ENCODE results near the gene ADAR. TPM values are rescaled to one million over a fixed set of nuclear protein-coding genes. Genes with fewer than 3 reads are reported as not detected.

ADAR gene
- total RNA-seq, 1 donor from 2014 or later = 48.1 TPM

GRCh38 chr1:154619181-154619948 is 11.4 kb upstream of the ADAR start:
- intact Hi-C loops (cut with DNase I) = no loop called here
- ATAC-seq (ENCODE audit: poor library complexity) (no peak), DNase-seq (no peak)

GRCh38 chr1:154616659-154617345 is 8.8 kb upstream of the ADAR start:
- intact Hi-C loops (cut with DNase I) = no loop called here
- ATAC-seq (ENCODE audit: poor library complexity) (peak; percentile 68), DNase-seq (no peak)

- intact Hi-C loops (cut with DNase I) = no loop called here
Measured at GRCh38 chr1:154615411-154615810, 7.4 kb upstream of the ADAR start.

GRCh38 chr1:154614901-154615300 is 6.9 kb upstream of the ADAR start:
- DNase-seq = no peak
- intact Hi-C loops (cut with DNase I) = no loop called here
- no peak for ATAC-seq (ENCODE audit: poor library complexity)

More at GRCh38 chr1:154615411-154615810, 7.4 kb upstream of the ADAR start:
- DNase-seq (no peak), ATAC-seq (ENCODE audit: poor library complexity) (no peak)

GRCh38 chr1:154614247-154614646 is 6.3 kb upstream of the ADAR start:
- DNase-seq (no peak), ATAC-seq (ENCODE audit: poor library complexity) (no peak)
- intact Hi-C loops (cut with DNase I) = no loop called here

- ATAC-seq (ENCODE audit: poor library complexity) (no peak), DNase-seq (no peak)
- intact Hi-C loops (cut with DNase I) = no loop called here
Measured at GRCh38 chr1:154611150-154611862, 3.3 kb upstream of the ADAR start.

- intact Hi-C loops (cut with DNase I) = no loop called here
- ATAC-seq (ENCODE audit: poor library complexity) = no peak
- DNase-seq = no peak
Measured at GRCh38 chr1:154609398-154610380, 1.7 kb upstream of the ADAR start.

GRCh38 chr1:154608397-154609270 is 648 bp upstream of the ADAR start:
- DNase-seq (peak; percentile 58), ATAC-seq (ENCODE audit: poor library complexity) (peak; percentile 67)
- intact Hi-C loops (cut with DNase I) = no loop called here

- no peak for DNase-seq
- intact Hi-C loops (cut with DNase I) = no loop called here
- no peak for ATAC-seq (ENCODE audit: poor library complexity)
Measured at GRCh38 chr1:154607106-154607608, 829 bp downstream of the ADAR start.

- intact Hi-C loops (cut with DNase I) = no loop called here
- DNase-seq (no peak), ATAC-seq (ENCODE audit: poor library complexity) (no peak)
Measured at GRCh38 chr1:154605534-154605933, 2.5 kb downstream of the ADAR start.

GRCh38 chr1:154603317-154603716 is 4.7 kb downstream of the ADAR start:
- ATAC-seq (ENCODE audit: poor library complexity) (no peak), DNase-seq (no peak)
- intact Hi-C loops (cut with DNase I) = no loop called here

GRCh38 chr1:154599658-154600057 is 8.3 kb downstream of the ADAR start:
- intact Hi-C loops (cut with DNase I) = no loop called here
- DNase-seq (no peak), ATAC-seq (ENCODE audit: poor library complexity) (peak; percentile 75)

GRCh38 chr1:154598871-154599635 is 8.9 kb downstream of the ADAR start:
- DNase-seq (no peak), ATAC-seq (ENCODE audit: poor library complexity) (no peak)
- intact Hi-C loops (cut with DNase I) = no loop called here

GRCh38 chr1:154595621-154596020 is 12.4 kb downstream of the ADAR start:
- no peak for DNase-seq
- intact Hi-C loops (cut with DNase I) = no loop called here
- ATAC-seq (ENCODE audit: poor library complexity) = no peak

- no peak for ATAC-seq (ENCODE audit: poor library complexity)
- intact Hi-C loops (cut with DNase I) = no loop called here
Measured at GRCh38 chr1:154594811-154595210, 13.2 kb downstream of the ADAR start.

GRCh38 chr1:154593390-154593789 is 14.6 kb downstream of the ADAR start:
- ATAC-seq (ENCODE audit: poor library complexity) = no peak
- no peak for DNase-seq
- intact Hi-C loops (cut with DNase I) = no loop called here

More at GRCh38 chr1:154594811-154595210, 13.2 kb downstream of the ADAR start:
- DNase-seq = no peak

GRCh38 chr1:154591206-154591605 is 16.8 kb downstream of the ADAR start:
- DNase-seq (no peak), ATAC-seq (ENCODE audit: poor library complexity) (no peak)
- intact Hi-C loops (cut with DNase I) = no loop called here

All from Right ventricle myocardium superior (tissue), 1 donor.